H1 (cell line): Measurements from ENCODE around the gene GPR39. TPM values are rescaled to one million over a fixed set of nuclear protein-coding genes. Genes with fewer than 3 reads are reported as not detected.

Experiments used
- NRF1 ChIP-seq: IDR thresholded peaks from 2 replicates; pipeline ENCODE4 v1.6.1; 2011; ENCODE audit warnings: mild to moderate bottlenecking, low read depth, low read length, improper control_type of control experiment
- polyA plus RNA-seq, 7 experiments: library from polyadenylated mRNA; depleted of rRNA in 3 of 7; stranded (reverse) in 5 of 7; unstranded in 2 of 7; fragments of >200 nt in 5 of 7; fragments of 200-250 nt in 2 of 7; gene quantifications; 1 replicate in 5 of 7; 2 replicates in 1 of 7; 4 replicates in 1 of 7; pipeline versions ENCODE4 v1.2.1 to v1.2.3, GENCODE V29; 2011 to 2013; ENCODE audit warnings: missing spikeins in 2 of 7, mixed read lengths in 2 of 7
- total RNA-seq: library from RNA; stranded (reverse); fragmentation: NEBNext Ultra II Directional; extraction: Animal tissue kit (Norgen Biotek cat#: 25700); gene quantifications from 2 replicates; pipeline ENCODE4 v1.2.1, GENCODE V29; 2021

Gene GPR39
- total and polyA plus RNA-seq, 2 of the 8 experiments (the other 6 are each of a cell fraction or from before 2014, with no cell fraction given), result 0.63 to 2.7 TPM

- TF ChIP-seq NRF1, result no peak
These were observed 49.3 kb downstream of the GPR39 start (continued) for GRCh38 chr2:132465917-132466316.
